GM12891 (cell line): ENCODE data around the gene FOXO3.

Experiments
- POLR2A ChIP-seq: IDR thresholded peaks from 2 replicates; pipeline ENCODE4 v1.6.1; 2011; ENCODE audit warnings: low read depth, low read length, control low read depth
- POLR2AphosphoS5 ChIP-seq: IDR thresholded peaks from 2 replicates; pipeline ENCODE4 v1.6.1; 2011; ENCODE audit warnings: low read depth, low read length, control low read depth
- POU2F2 ChIP-seq: IDR thresholded peaks from 2 replicates; pipeline ENCODE4 v1.6.1; 2011; ENCODE audit warnings: low read depth, mild to moderate bottlenecking, control low read depth, low read length, moderate library complexity
- SPI1 ChIP-seq: IDR thresholded peaks from 2 replicates; pipeline ENCODE4 v1.6.1; 2011; ENCODE audit warnings: low read depth, low read length, control low read depth
- TAF1 ChIP-seq: IDR thresholded peaks from 2 replicates; pipeline ENCODE4 v1.6.1; 2011; ENCODE audit warnings: low read depth, low read length, control low read depth

- no peak for TF ChIP-seq POU2F2
- no peak for TF ChIP-seq POLR2AphosphoS5
- no peak for TF ChIP-seq POLR2A
- TF ChIP-seq TAF1 = no peak
- no peak for TF ChIP-seq SPI1
These were observed 90.9 kb downstream of the FOXO3 start for GRCh38 chr6:108651340-108652227.
